Measurements from ENCODE around the gene DPYSL3.

The DPYSL3 gene

GRCh38 chr5:147434049-147434448 lies 75.8 kb downstream of the DPYSL3 start:
- DNase-seq, result no peak

GRCh38 chr5:147432323-147432722 lies 77.5 kb downstream of the DPYSL3 start:
- DNase-seq, result no peak

- no peak for DNase-seq
These were observed 78.3 kb downstream of the DPYSL3 start for GRCh38 chr5:147431586-147431985.

GRCh38 chr5:147430628-147431027 lies 79.2 kb downstream of the DPYSL3 start:
- DNase-seq, result no peak

GRCh38 chr5:147427521-147428401 lies 82.1 kb downstream of the DPYSL3 start:
- no peak for DNase-seq

- DNase-seq, result no peak
These were observed 83.1 kb downstream of the DPYSL3 start for GRCh38 chr5:147426640-147427327.

- DNase-seq, result no peak
These were observed 91.3 kb downstream of the DPYSL3 start for GRCh38 chr5:147418613-147419012.

GRCh38 chr5:147417135-147417813 lies 92.6 kb downstream of the DPYSL3 start:
- no peak for DNase-seq

GRCh38 chr5:147415651-147416050 lies 94.2 kb downstream of the DPYSL3 start:
- no peak for DNase-seq

GRCh38 chr5:147413266-147413665 lies 96.6 kb downstream of the DPYSL3 start:
- DNase-seq, result no peak

GRCh38 chr5:147412561-147412960 lies 97.3 kb downstream of the DPYSL3 start:
- no peak for DNase-seq

- DNase-seq, result no peak
These were observed 98.2 kb downstream of the DPYSL3 start for GRCh38 chr5:147411359-147412319.

GRCh38 chr5:147410496-147411358 lies 99.1 kb downstream of the DPYSL3 start:
- no peak for DNase-seq

- no peak for DNase-seq
These were observed 100.9 kb downstream of the DPYSL3 start for GRCh38 chr5:147408980-147409379.

- no peak for DNase-seq
These were observed 102.7 kb downstream of the DPYSL3 start for GRCh38 chr5:147407094-147407681.

- DNase-seq, result no peak
These were observed 103.2 kb downstream of the DPYSL3 start for GRCh38 chr5:147406636-147407035.

- DNase-seq, result no peak
These were observed 105.2 kb downstream of the DPYSL3 start for GRCh38 chr5:147404706-147405105.

GRCh38 chr5:147403651-147404640 lies 105.9 kb downstream of the DPYSL3 start:
- DNase-seq, result no peak

- DNase-seq, result no peak
These were observed 109.0 kb downstream of the DPYSL3 start for GRCh38 chr5:147400881-147401280.

All from NCI-H146 (cell line).